NCI-H146 treated with DMSO at 0.1 percent for 48 hours (cell line): ENCODE data around the gene OAS3.
"Not testable (repeated sequence)": the region's sequence is repeated elsewhere in the genome, so short reads cannot be mapped to it uniquely, and the experiment has no call there.

Source experiments
- DNase-seq: peaks from one replicate; lab custom pipeline; 2025; ENCODE audit not compliant: unreplicated experiment; lab: John Stamatoyannopoulos, UW

Gene OAS3

DNA sequence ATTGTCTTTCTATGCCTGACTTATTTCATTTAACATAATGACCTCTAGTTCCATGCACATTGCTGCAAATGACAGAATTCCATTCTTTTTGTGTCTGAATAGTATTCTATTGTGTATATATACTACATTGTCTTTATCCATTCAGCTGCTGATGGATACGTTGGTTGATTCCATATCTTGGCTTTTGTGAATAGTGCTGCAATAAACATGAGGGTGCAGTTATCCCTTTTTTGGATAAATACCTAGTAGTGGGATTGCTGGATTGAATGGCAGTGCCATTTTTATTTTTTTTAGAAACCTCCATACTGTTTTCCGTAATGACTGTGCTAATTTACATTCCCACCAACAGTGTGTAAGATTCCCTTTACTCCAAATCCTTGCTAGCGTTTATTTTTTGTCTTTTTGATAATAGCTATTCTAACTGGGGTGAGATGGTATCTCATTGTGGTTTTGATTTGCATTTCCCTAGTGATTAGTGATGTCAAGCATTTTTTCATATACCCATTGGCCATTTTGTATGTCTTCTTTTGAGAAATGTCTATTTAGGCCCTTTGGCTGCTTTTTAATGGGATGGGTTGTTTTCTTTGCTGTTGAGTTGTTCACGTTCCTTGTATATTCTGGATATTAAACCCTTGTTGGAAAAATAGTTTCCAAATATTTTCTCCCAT lies 42.4 kb downstream of the OAS3 start:
- no peak for DNase-seq

- no peak for DNase-seq
These were observed 47.5 kb downstream of the OAS3 start for GRCh38 chr12:112985642-112986290.

DNA sequence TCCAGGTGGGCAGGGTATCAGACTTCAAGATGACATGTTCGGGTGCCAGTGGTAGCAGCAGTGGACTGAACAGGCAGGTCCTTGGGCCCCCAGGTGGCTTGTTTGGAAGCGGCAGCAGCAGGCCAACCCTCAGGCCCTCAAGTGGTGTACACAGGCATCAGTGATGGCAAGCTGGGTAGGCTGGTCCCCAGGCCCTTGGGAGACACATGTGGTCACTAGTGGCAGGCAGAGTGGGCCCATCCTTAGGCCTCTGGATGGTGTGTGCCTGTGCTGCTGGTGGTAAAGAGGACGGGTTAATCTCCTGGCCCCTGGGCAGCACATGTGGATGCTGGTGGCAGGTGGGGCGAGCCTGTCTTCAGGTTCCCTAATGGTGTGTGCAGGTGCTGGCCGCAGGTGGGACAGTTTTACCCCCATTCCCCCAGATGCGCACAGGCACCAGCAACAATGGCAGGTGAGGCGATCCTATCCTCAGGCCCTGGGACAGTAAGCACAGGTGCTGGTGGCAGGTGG lies 48.1 kb downstream of the OAS3 start:
- no peak for DNase-seq

GRCh38 chr12:112987561-112987960 lies 49.3 kb downstream of the OAS3 start:
- DNase-seq, result no peak

DNA sequence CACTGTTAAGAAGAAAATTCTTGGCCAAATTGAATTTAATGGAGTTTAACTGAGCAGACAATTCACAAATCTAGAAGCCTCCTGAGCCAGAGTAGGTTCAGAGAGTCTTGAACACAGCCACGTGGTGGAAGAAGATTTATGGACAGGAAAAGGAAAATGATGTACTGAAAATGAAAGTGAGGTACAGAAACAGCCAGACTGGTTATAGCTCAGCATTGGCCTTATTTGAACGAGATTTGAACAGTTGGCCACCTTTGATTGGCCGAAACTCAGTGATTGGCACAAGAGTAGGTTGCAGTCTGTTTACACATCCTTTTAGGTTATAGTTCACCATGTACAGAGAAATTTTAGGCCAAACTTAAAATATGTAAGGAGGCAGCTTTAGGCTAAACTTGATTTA lies 50.0 kb downstream of the OAS3 start:
- no peak for DNase-seq

DNA sequence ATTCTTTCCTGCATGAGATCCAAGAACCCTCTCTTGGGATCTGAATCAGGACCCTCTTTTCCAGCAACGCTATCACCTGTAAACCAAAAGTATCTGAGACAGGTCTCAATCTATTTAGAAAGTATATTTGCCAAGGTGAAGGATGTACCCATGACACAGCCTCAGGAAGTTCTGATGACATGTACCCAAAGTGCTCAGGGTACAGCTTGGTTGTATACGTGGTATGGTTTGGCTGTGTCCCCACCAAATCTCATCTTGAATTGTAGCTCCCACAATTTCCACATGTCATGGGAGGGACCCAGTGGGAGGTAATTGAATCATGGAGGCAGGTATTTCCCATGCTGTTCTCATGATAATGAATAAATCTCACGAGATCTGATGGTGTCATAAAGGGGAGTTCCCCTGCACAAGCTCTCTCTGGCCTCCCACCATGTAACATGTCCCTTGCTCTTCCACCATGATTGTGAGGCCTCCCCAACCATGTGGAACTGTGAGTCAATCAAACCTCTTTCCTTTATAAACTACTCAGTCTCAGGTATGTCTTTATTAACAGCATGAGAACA lies 50.6 kb downstream of the OAS3 start:
- DNase-seq, result not testable (repeated sequence)

- DNase-seq, result no peak
These were observed 51.5 kb downstream of the OAS3 start for GRCh38 chr12:112989806-112990205.

DNA sequence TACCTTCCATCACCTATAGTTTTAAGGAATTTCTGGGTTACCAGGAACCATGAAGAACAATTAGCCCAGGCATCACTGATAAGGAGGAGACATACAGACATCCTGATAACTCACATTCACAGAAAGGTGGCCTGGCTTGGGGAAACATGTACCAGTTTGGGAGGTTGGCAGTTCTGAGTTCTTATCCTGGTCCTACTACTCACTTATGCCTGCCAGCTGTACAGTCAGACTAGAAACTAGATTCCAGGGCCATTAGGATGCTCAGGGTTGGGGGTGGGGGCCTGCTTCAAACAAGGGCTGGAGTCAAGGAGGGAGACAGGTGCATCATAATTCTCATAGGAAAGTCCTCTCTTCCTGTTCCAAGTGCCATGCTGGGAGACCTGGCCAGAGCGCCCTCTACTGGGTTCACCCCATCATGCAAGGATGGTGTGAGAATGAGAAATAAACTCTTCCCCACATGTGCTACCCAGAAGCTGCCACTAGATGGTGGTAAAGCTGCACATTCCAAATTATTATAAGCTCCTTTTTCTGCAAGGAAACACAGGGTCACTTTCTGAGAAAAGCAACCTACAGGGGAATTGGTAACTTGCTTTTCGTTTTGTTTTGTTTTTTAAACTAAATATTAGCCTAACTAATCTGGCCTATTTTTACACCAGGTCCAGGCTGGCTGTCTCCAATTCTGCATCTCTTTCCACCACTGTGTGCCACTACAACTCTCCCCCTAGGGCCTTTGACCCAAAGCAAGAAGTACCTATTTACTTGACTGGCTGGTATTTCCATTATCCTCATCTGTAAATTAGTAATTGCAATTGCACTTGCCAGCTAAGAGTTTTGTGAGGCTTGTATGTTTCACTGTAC lies 54.5 kb downstream of the OAS3 start:
- DNase-seq, result peak; percentile 16

GRCh38 chr12:112995008-112995407 lies 56.7 kb downstream of the OAS3 start:
- no peak for DNase-seq

DNA sequence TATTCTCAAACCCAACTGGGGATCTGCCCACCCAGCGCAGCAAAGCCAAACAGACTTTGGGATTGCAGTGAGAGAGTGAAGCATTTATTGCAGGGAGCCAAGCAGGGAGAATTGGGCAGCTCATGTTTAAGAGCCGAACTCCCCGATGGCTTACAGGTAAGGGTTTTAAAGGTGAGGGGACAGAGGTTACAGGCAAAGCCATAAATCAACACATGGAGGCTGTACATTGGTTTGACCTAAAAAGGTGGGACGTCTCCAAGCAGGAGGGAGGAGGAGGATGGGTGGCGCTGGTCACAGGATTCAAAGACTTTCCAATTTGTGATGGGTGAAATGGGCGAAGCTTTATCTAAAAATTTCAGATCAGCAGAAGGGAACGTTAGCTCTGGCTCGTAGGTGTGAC lies 58.2 kb downstream of the OAS3 start:
- DNase-seq, result no peak

GRCh38 chr12:112997506-112997905 lies 59.2 kb downstream of the OAS3 start:
- DNase-seq, result no peak

- peak; percentile 68 for DNase-seq
These were observed 60.9 kb downstream of the OAS3 start for GRCh38 chr12:112998987-112999767.

- no peak for DNase-seq
These were observed 62.2 kb downstream of the OAS3 start for GRCh38 chr12:113000433-113000832.

- DNase-seq, result no peak
These were observed 63.9 kb downstream of the OAS3 start for GRCh38 chr12:113002155-113002554.

- no peak for DNase-seq
These were observed 64.4 kb downstream of the OAS3 start for GRCh38 chr12:113002676-113003075.

GRCh38 chr12:113003636-113004035 lies 65.4 kb downstream of the OAS3 start:
- no peak for DNase-seq

- DNase-seq, result no peak
These were observed 67.5 kb downstream of the OAS3 start for GRCh38 chr12:113005762-113006161.

GRCh38 chr12:113006206-113006605 lies 67.9 kb downstream of the OAS3 start:
- no peak for DNase-seq

- DNase-seq, result no peak
These were observed 68.4 kb downstream of the OAS3 start for GRCh38 chr12:113006641-113007040.

GRCh38 chr12:113007166-113007565 lies 68.9 kb downstream of the OAS3 start:
- no peak for DNase-seq

DNA sequence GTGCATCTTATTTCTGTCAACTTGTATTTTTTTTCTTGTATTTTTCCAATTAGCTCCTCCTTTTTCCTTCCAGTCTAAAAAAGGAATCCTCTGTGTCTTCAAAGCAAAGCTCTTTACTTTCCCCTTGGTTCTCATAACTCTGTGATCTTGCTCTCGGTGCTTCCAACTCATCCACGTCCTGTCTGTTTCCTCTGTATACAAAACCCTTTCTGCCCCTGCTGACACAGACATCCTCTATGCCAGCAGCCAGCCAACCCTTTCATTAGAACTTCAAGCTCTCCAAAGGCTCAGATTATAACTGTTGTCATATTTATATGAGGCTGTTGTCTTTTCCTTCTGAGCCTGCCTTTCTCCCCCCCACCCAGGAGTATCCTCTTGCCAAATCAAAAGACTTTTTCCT lies 72.4 kb downstream of the OAS3 start:
- no peak for DNase-seq
